ENCODE data around the gene RABGAP1L.
"Not testable (repeated sequence)": the region's sequence is repeated elsewhere in the genome, so short reads cannot be mapped to it uniquely, and the experiment has no call there.

The RABGAP1L gene

GRCh38 chr1:174606471-174606870, 447.2 kb downstream of the RABGAP1L start:
- TF ChIP-seq CTCF (IDR thresholded peaks at IDR 0.05; ENCODE audit: low read depth, low read length) = no peak
- no peak for DNase-seq (ENCODE audit: low read depth in 2 of 2)
- no peak overlapping the region for H3K4me3 ChIP-seq (replicated peaks in 1 of 2; ENCODE audit: low read depth in 2 of 2, low read length in 2 of 2)

GRCh38 chr1:174617905-174618304, 458.6 kb downstream of the RABGAP1L start:
- not testable (repeated sequence) for H3K4me3 ChIP-seq (replicated peaks in 1 of 2; ENCODE audit: low read depth in 2 of 2, low read length in 2 of 2); DNase-seq (ENCODE audit: low read depth in 2 of 2)

GRCh38 chr1:174623324-174624035, 464.2 kb downstream of the RABGAP1L start:
- no peak for TF ChIP-seq CTCF (IDR thresholded peaks at IDR 0.05; ENCODE audit: low read depth, low read length)
- DNase-seq (ENCODE audit: low read depth in 2 of 2) = peak in 1 of 2 donors; percentile 20
- H3K4me3 ChIP-seq (replicated peaks in 1 of 2; ENCODE audit: low read depth in 2 of 2, low read length in 2 of 2) = no peak overlapping the region

- peak; percentile 2 to 66 for DNase-seq (ENCODE audit: low read depth in 2 of 2)
- no peak overlapping the region for H3K4me3 ChIP-seq (replicated peaks in 1 of 2; ENCODE audit: low read depth in 2 of 2, low read length in 2 of 2)
- no peak for TF ChIP-seq CTCF (IDR thresholded peaks at IDR 0.05; ENCODE audit: low read depth, low read length)
Observed at GRCh38 chr1:174626031-174627025, 467.0 kb downstream of the RABGAP1L start.

- no peak overlapping the region for H3K4me3 ChIP-seq (replicated peaks in 1 of 2; ENCODE audit: low read depth in 2 of 2, low read length in 2 of 2)
- TF ChIP-seq CTCF (IDR thresholded peaks at IDR 0.05; ENCODE audit: low read depth, low read length) = no peak
- no peak for DNase-seq (ENCODE audit: low read depth in 2 of 2)
Observed at GRCh38 chr1:174637487-174637886, 478.2 kb downstream of the RABGAP1L start.

GRCh38 chr1:174639461-174639860, 480.1 kb downstream of the RABGAP1L start:
- no peak for TF ChIP-seq CTCF (IDR thresholded peaks at IDR 0.05; ENCODE audit: low read depth, low read length)
- H3K4me3 ChIP-seq (replicated peaks in 1 of 2; ENCODE audit: low read depth in 2 of 2, low read length in 2 of 2) = no peak overlapping the region
- DNase-seq (ENCODE audit: low read depth in 2 of 2) = no peak

- no peak for TF ChIP-seq CTCF (IDR thresholded peaks at IDR 0.05; ENCODE audit: low read depth, low read length)
- H3K4me3 ChIP-seq (replicated peaks in 1 of 2; ENCODE audit: low read depth in 2 of 2, low read length in 2 of 2) = no peak overlapping the region
- no peak for DNase-seq (ENCODE audit: low read depth in 2 of 2)
Observed at GRCh38 chr1:174640783-174641182, 481.5 kb downstream of the RABGAP1L start.
